H1 (cell line): ENCODE measurements around the gene SLC6A17. TPM values are rescaled to one million over a fixed set of nuclear protein-coding genes. Genes with fewer than 3 reads are reported as not detected.

Experiments used
- CTCF ChIA-PET: fragments of 300-600 bp; sonication (Branson Sonifier 250); formaldehyde crosslinking; loops from one replicate; lab custom pipeline; 2021; ENCODE audit not compliant: partially characterized antibody; lab: Charles Lee
- POLR2A ChIA-PET: fragments of 300-600 bp; sonication (Branson Sonifier 250); formaldehyde crosslinking; loops from one replicate; lab custom pipeline; 2021; ENCODE audit warnings: inconsistent platforms; ENCODE audit not compliant: partially characterized antibody; lab: Charles Lee
- DNase-seq, 2 experiments: peaks; one replicate each; pipeline versions ENCODE4 v3.0.0 to v3.0.0-alpha.2; 2010 to 2022; ENCODE audit warnings: low spot score in 2 of 2, low read depth in 1 of 2, mixed read lengths in 1 of 2
- FAIRE-seq: peaks from 2 replicates; lab custom pipeline; 2011; peaks lifted over from hg19 to GRCh38; lab: Jason Lieb, UNC
- H2AFZ ChIP-seq: 2 replicates; pipeline ENCODE4 v1.8.1; 2012; ENCODE audit warnings: low read length, inconsistent platforms
- H2AK5ac ChIP-seq: 2 replicates; pipeline ENCODE4 v1.6.1; 2013; ENCODE audit warnings: low read depth, low read length
- H2BK120ac ChIP-seq: replicated peaks from 2 replicates; pipeline ENCODE3; 2013; ENCODE audit warnings: low read depth, low read length, inconsistent platforms
- H2BK12ac ChIP-seq: 2 replicates; pipeline ENCODE4 v1.6.1; 2013; ENCODE audit warnings: low read depth, low read length
- H2BK15ac ChIP-seq: 2 replicates; pipeline ENCODE4 v1.6.1; 2013; ENCODE audit warnings: low read length
- H2BK20ac ChIP-seq: 2 replicates; pipeline ENCODE4 v1.6.1; 2013; ENCODE audit warnings: low read length
- H2BK5ac ChIP-seq: 2 replicates; pipeline ENCODE4 v1.6.1; 2013; ENCODE audit warnings: low read depth, low read length
- H3K14ac ChIP-seq: 2 replicates; pipeline ENCODE4 v1.6.1; 2013; ENCODE audit warnings: inconsistent platforms; ENCODE audit not compliant: insufficient read length
- H3K18ac ChIP-seq: 2 replicates; pipeline ENCODE4 v1.6.1; 2013; ENCODE audit warnings: low read length; ENCODE audit errors: extremely low read depth
- H3K23ac ChIP-seq: 2 replicates; pipeline ENCODE4 v1.6.1; 2013; ENCODE audit warnings: inconsistent platforms; ENCODE audit not compliant: insufficient read length
- H3K23me2 ChIP-seq: 2 replicates; pipeline ENCODE4 v1.6.1; 2013; ENCODE audit warnings: low read depth, low read length
- H3K27ac ChIP-seq: 2 replicates; pipeline ENCODE4 v1.6.1; 2011; ENCODE audit warnings: low read depth, low read length, inconsistent platforms
- H3K27me3 ChIP-seq, 4 experiments: replicated peaks in 1 of 4; 1 replicate in 1 of 4; 2 replicates in 3 of 4; pipeline versions ENCODE4 v1.6.1 to v1.8.1; 2011 to 2013; ENCODE audit warnings: low read length in 3 of 4, mild to moderate bottlenecking in 3 of 4, inconsistent platforms in 2 of 4, mixed read lengths in 2 of 4, moderate library complexity in 1 of 4; ENCODE audit not compliant: control insufficient read depth in 3 of 4, insufficient read depth in 3 of 4; ENCODE audit errors: extremely low read depth in 1 of 4
- H3K36me3 ChIP-seq, 4 experiments: 2 replicates each; pipeline versions ENCODE4 v1.6.1 to v1.8.1; 2011 to 2013; ENCODE audit warnings: mild to moderate bottlenecking in 4 of 4, low read length in 3 of 4, moderate library complexity in 2 of 4, control low read depth in 1 of 4, inconsistent platforms in 1 of 4; ENCODE audit not compliant: insufficient read depth in 4 of 4, control insufficient read depth in 2 of 4
- H3K4ac ChIP-seq: replicated peaks from 2 replicates; pipeline ENCODE3; 2013; ENCODE audit warnings: low read length, low read depth, mixed read lengths, inconsistent platforms; ENCODE audit not compliant: insufficient read length
- H3K4me1 ChIP-seq, 4 experiments: replicated peaks in 1 of 4; 1 replicate in 1 of 4; 2 replicates in 3 of 4; pipeline versions ENCODE4 v1.6.1 to v1.8.1; 2011 to 2013; ENCODE audit warnings: low read length in 3 of 4, inconsistent platforms in 2 of 4, mixed read lengths in 1 of 4; ENCODE audit not compliant: insufficient read depth in 4 of 4, control insufficient read depth in 3 of 4
- H3K4me2 ChIP-seq, 2 experiments: 2 replicates each; pipeline versions ENCODE4 v1.6.1 to v1.8.1; 2011 to 2013; ENCODE audit warnings: low read depth in 2 of 2, low read length in 2 of 2, control low read depth in 1 of 2, inconsistent platforms in 1 of 2, mild to moderate bottlenecking in 1 of 2; ENCODE audit not compliant: insufficient read depth in 1 of 2
- H3K4me3 ChIP-seq, 4 experiments: fragments of 200-600, 300-600 bp in 1 of 4; sonication (generic), shearing (Covaris generic), sonication (Bioruptor Twin) in 1 of 4; 2 replicates each; pipeline versions ENCODE4 v1.5.1 to v1.8.1; 2011 to 2016; ENCODE audit warnings: low read length in 4 of 4, low read depth in 3 of 4, control low read depth in 2 of 4, inconsistent platforms in 2 of 4, mild to moderate bottlenecking in 2 of 4, mixed read lengths in 1 of 4, moderate library complexity in 1 of 4; ENCODE audit not compliant: insufficient read depth in 2 of 4; ENCODE audit errors: extremely low read depth in 1 of 4
- H3K56ac ChIP-seq: replicated peaks from 2 replicates; pipeline ENCODE3; 2013; ENCODE audit warnings: low read depth, mild to moderate bottlenecking, mixed read lengths, low read length, inconsistent platforms; ENCODE audit not compliant: insufficient read length
- H3K79me1 ChIP-seq: 2 replicates; pipeline ENCODE4 v1.6.1; 2013; ENCODE audit warnings: low read depth, low read length, control low read depth
- H3K79me2 ChIP-seq, 2 experiments: 2 replicates each; pipeline versions ENCODE4 v1.6.1 to v1.8.1; 2012 to 2013; ENCODE audit warnings: low read length in 2 of 2, mild to moderate bottlenecking in 2 of 2, inconsistent platforms in 1 of 2; ENCODE audit not compliant: insufficient read depth in 2 of 2, control insufficient read depth in 1 of 2
- H3K9ac ChIP-seq, 4 experiments: replicated peaks in 1 of 4; 1 replicate in 1 of 4; 2 replicates in 3 of 4; pipeline versions ENCODE4 v1.6.1 to v1.8.1; 2011 to 2013; ENCODE audit warnings: low read depth in 3 of 4, low read length in 3 of 4, control low read depth in 2 of 4, mild to moderate bottlenecking in 2 of 4, moderate library complexity in 2 of 4, inconsistent platforms in 1 of 4; ENCODE audit errors: extremely low read depth in 1 of 4
- H3K9me3 ChIP-seq, 2 experiments: 2 replicates each; pipeline versions ENCODE4 v1.6.1 to v1.8.1; 2012 to 2013; ENCODE audit warnings: mild to moderate bottlenecking in 2 of 2, moderate library complexity in 2 of 2, control low read depth in 1 of 2, inconsistent platforms in 1 of 2, low read depth in 1 of 2, low read length in 1 of 2, mixed read lengths in 1 of 2; ENCODE audit not compliant: insufficient read depth in 2 of 2
- H4K20me1 ChIP-seq, 2 experiments: replicated peaks in 1 of 2; 2 replicates each; pipeline versions ENCODE3 to v1.8.1; 2011 to 2013; ENCODE audit warnings: inconsistent platforms in 2 of 2, low read length in 2 of 2, mild to moderate bottlenecking in 1 of 2; ENCODE audit not compliant: insufficient read depth in 2 of 2, control insufficient read depth in 1 of 2
- H4K5ac ChIP-seq: 2 replicates; pipeline ENCODE4 v1.6.1; 2013; ENCODE audit warnings: low read length, low read depth, mixed read lengths, inconsistent platforms; ENCODE audit not compliant: insufficient read length
- H4K8ac ChIP-seq: 2 replicates; pipeline ENCODE4 v1.8.0; 2013; ENCODE audit warnings: mild to moderate bottlenecking, moderate library complexity, low read length, inconsistent platforms; ENCODE audit not compliant: insufficient read depth; ENCODE audit errors: extremely low read depth
- H4K91ac ChIP-seq: replicated peaks from 2 replicates; pipeline ENCODE3; 2013; ENCODE audit warnings: low read length, mixed read lengths, inconsistent platforms; ENCODE audit not compliant: insufficient read length
- SAP30 ChIP-seq: fragments of 300-600 bp; sonication (generic); IDR thresholded peaks from 2 replicates; pipeline ENCODE4 v1.7.1; 2012; ENCODE audit warnings: low read length, moderate library complexity, mild to moderate bottlenecking, inconsistent platforms; ENCODE audit not compliant: insufficient read depth, insufficient replicate concordance
- TAF7 ChIP-seq: optimal IDR thresholded peaks from 2 replicates; pipeline ENCODE3; 2011; ENCODE audit warnings: low read depth, mild to moderate bottlenecking, inconsistent platforms, low read length, moderate library complexity, borderline replicate concordance
- YY1 ChIP-seq: IDR thresholded peaks from 2 replicates; pipeline ENCODE4 v1.6.1; 2011; ENCODE audit warnings: low read depth, mild to moderate bottlenecking, low read length
- WGBS, 2 experiments: shearing (Covaris generic) in 1 of 2; methylation state at CpG; one replicate each; pipeline versions ENCODE4 v1.1.6 to v1.1.7; 2013 to 2015; ENCODE audit warnings: low lambda C conversion rate in 2 of 2, mixed read lengths in 2 of 2, inconsistent platforms in 1 of 2, low coverage in 1 of 2, missing lambda C conversion rate in 1 of 2; ENCODE audit not compliant: insufficient replicate concordance in 2 of 2, insufficient coverage in 1 of 2, insufficient read length in 1 of 2; ENCODE audit errors: extremely low coverage in 1 of 2, missing lambda C conversion rate in 1 of 2; 5-methylcytosine and 5-hydroxymethylcytosine counted together
- polyA plus RNA-seq, 7 experiments: library from polyadenylated mRNA; depleted of rRNA in 3 of 7; stranded (reverse) in 5 of 7; unstranded in 2 of 7; fragments of >200 nt in 5 of 7; fragments of 200-250 nt in 2 of 7; gene quantifications; 1 replicate in 5 of 7; 2 replicates in 1 of 7; 4 replicates in 1 of 7; pipeline versions ENCODE4 v1.2.1 to v1.2.3, GENCODE V29; 2011 to 2013; ENCODE audit warnings: missing spikeins in 2 of 7, mixed read lengths in 2 of 7
- total RNA-seq: library from RNA; stranded (reverse); fragmentation: NEBNext Ultra II Directional; extraction: Animal tissue kit (Norgen Biotek cat#: 25700); gene quantifications from 2 replicates; pipeline ENCODE4 v1.2.1, GENCODE V29; 2021

SLC6A17 gene
- total and polyA plus RNA-seq, 2 of the 8 experiments (the other 6 are each of a cell fraction or from before 2014, with no cell fraction given): 0.15 to 0.28 TPM

- CTCF ChIA-PET: interaction anchor here (0.6 to 3.4 kb wide), 15 partner anchors 9 to 1196 kb away, joined by 3 to 19 read pairs (median 5); no protein-coding TSS in a partner anchor
- no peak for FAIRE-seq
- H3K4me2 ChIP-seq: no peak overlapping the region; a peak in 1 of 4 replicates
Measured at GRCh38 chr1:110152133-110152785, 2.0 kb downstream of the SLC6A17 start.

More at GRCh38 chr1:110152133-110152785, 2.0 kb downstream of the SLC6A17 start:
- peaks cover 0 to 5% (median 2%) of the 10 kb centered on the region in 4 experiments; a peak in 3 of 7 replicates for H3K4me1 ChIP-seq
- H3K9ac ChIP-seq: no peak overlapping the region
- peak overlapping the region; percentile 77; the same call in 1 of the 2 replicates for H2AK5ac ChIP-seq
- 84% methylated on average over 8 of the region's 8 CpGs; no CpG with 5 or more reads in 1 of the 2 experiments for WGBS, 2 experiments
- H3K23ac ChIP-seq: no peak overlapping the region
- H3K27me3 ChIP-seq: peaks cover 37 to 81% (median 65%) of the 10 kb centered on the region in 4 experiments
- DNase-seq: no peak
- no peak overlapping the region for H2BK120ac ChIP-seq
- H4K5ac ChIP-seq: no peak overlapping the region
- no peak overlapping the region for H2BK12ac ChIP-seq
- H2BK5ac ChIP-seq: no peak overlapping the region
- no peak overlapping the region for H3K4me3 ChIP-seq
- no peak overlapping the region for H3K4ac ChIP-seq
- H4K20me1 ChIP-seq: peaks cover 5 to 8% of the 10 kb centered on the region in 2 experiments
- no peak overlapping the region for H4K91ac ChIP-seq
- POLR2A ChIA-PET: interaction anchor here (1.6 kb wide), 1 partner anchor 10 kb away, joined by 4 read pairs; no protein-coding TSS in a partner anchor
- no peak overlapping the region for H3K27ac ChIP-seq
- no peaks in the 10 kb centered on the region for H3K79me2 ChIP-seq
- H2BK20ac ChIP-seq: no peak overlapping the region
- H3K9me3 ChIP-seq: no peaks in the 10 kb centered on the region
- peaks cover 0 to 6% (median 0%) of the 10 kb centered on the region in 4 experiments; a peak in 1 of 8 replicates for H3K36me3 ChIP-seq
- H2AFZ ChIP-seq: no peak overlapping the region
- 0 out of 2 replicates have a peak overlapping the region, but pooled peaks have one; percentile 31 for H2BK15ac ChIP-seq
- TF ChIP-seq YY1 (no peak), SAP30 (no peak), TAF7 (no peak)
- no peak overlapping the region for H3K14ac ChIP-seq
- H3K18ac ChIP-seq: no peak overlapping the region
- H3K56ac ChIP-seq: no peak overlapping the region
- H3K23me2 ChIP-seq: peaks cover 12% of the 10 kb centered on the region; the same call in 1 of the 2 replicates
- H4K8ac ChIP-seq: no peak overlapping the region
- H3K79me1 ChIP-seq: no peaks in the 10 kb centered on the region
